AG10803 (cell line): Measurements from ENCODE around the gene LTB4R2.

Source experiments
- DNase-seq: peaks from one replicate; pipeline ENCODE4 v3.0.0; 2010; ENCODE audit warnings: low read depth
- H3K4me3 ChIP-seq: 2 replicates; pipeline ENCODE4 v1.5.1; 2011; ENCODE audit warnings: mild to moderate bottlenecking, low read length, control low read depth
- CTCF ChIP-seq: conservative IDR thresholded peaks from 2 replicates; pipeline ENCODE4 v1.5.1; 2011; ENCODE audit warnings: mild to moderate bottlenecking, low read length, control low read depth, inconsistent platforms

LTB4R2 gene

GRCh38 chr14:24299255-24300191 is 10.4 kb upstream of the LTB4R2 start, which contains the start of the genes DHRS1 and NOP9:
Gene DHRS1, minus strand, starts transcription at chr14:24299780. Its CDS starts 674 bp downstream, at chr14:24299106.
Gene NOP9, plus strand, starts transcription at chr14:24299850. Its CDS starts 105 bp downstream, at chr14:24299955.
- no peak for TF ChIP-seq CTCF
- peak; percentile 79 for DNase-seq
- H3K4me3 ChIP-seq: peak within 1 kb of the TSS; percentile 99

GRCh38 chr14:24300326-24300980 is 9.5 kb upstream of the LTB4R2 start:
- H3K4me3 ChIP-seq: peak overlapping the region; percentile 99
- TF ChIP-seq CTCF: no peak
- DNase-seq: no peak

- no peak for DNase-seq
- H3K4me3 ChIP-seq: no peak overlapping the region
- no peak for TF ChIP-seq CTCF
Observed at GRCh38 chr14:24304019-24304387, 5.9 kb upstream of the LTB4R2 start.

- H3K4me3 ChIP-seq: no peak overlapping the region
- DNase-seq: no peak
- TF ChIP-seq CTCF: no peak
Observed at GRCh38 chr14:24307156-24307574, 2.8 kb upstream of the LTB4R2 start.

GRCh38 chr14:24307575-24308341 is 2.2 kb upstream of the LTB4R2 start, which contains the start of gene CIDEB:
Gene CIDEB, minus strand, starts transcription at chr14:24307977. Its CDS starts 119 bp downstream, at chr14:24307858.
- H3K4me3 ChIP-seq: no peak within 1 kb of the TSS
- peak; percentile 51 for DNase-seq
- peak; percentile 94 for TF ChIP-seq CTCF

DNA sequence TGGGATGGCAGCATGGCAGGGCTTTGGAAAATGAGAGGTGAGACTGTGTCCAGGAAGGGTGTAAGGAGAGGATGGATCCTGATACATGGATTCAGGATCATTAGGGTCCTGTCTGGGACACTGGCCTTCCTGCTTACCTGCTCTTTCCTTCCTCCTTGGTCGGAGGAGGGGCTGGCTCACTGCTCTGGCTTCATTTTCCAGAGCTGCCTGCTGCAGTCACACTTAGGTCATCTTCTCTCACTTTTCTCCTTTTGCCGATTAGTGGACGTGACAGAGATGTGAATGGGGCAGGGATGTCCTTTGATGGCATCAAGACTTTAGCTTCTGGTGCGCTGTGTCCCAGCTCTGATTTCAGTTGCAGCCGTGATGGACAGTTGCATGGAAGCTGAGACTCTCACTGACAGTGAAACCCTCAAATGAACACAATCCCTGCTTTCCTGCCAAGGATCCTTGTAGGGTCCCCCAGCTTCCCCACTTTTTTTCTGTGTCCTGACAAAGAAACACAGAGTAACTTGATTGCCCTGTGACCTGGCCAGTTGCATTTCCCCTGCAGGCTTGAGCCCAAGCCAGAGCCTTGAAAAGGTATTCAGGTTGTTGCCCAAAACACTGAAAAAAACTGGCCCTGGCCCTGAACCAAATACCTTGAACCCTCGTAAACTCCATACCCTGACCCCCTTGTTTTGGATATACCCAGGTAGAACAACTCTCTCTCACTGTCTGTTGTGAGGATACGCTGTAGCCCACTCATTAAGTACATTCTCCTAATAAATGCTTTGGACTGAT is 1.4 kb upstream of the LTB4R2 start:
- H3K4me3 ChIP-seq: no peak overlapping the region
- DNase-seq: no peak
- TF ChIP-seq CTCF: no peak
